Stimulated activated CD4-positive, alpha-beta T cell treated with anti-CD3 and anti-CD28 coated beads, Interleukin-2, amount 100 ng/mL, for 24 hours (primary cell): ENCODE results near the gene CDH4.
"Not testable (repeated sequence)": the region's sequence is repeated elsewhere in the genome, so short reads cannot be mapped to it uniquely, and the experiment has no call there.

Source experiments
- DNase-seq, 2 donors: peaks; one replicate each; pipeline ENCODE4 v3.0.0-alpha.2; 2020

Gene CDH4

GRCh38 chr20:61253640-61254511, 1.8 kb downstream of the CDH4 start:
- peak in 1 of 2 donors; percentile 8 for DNase-seq

DNA sequence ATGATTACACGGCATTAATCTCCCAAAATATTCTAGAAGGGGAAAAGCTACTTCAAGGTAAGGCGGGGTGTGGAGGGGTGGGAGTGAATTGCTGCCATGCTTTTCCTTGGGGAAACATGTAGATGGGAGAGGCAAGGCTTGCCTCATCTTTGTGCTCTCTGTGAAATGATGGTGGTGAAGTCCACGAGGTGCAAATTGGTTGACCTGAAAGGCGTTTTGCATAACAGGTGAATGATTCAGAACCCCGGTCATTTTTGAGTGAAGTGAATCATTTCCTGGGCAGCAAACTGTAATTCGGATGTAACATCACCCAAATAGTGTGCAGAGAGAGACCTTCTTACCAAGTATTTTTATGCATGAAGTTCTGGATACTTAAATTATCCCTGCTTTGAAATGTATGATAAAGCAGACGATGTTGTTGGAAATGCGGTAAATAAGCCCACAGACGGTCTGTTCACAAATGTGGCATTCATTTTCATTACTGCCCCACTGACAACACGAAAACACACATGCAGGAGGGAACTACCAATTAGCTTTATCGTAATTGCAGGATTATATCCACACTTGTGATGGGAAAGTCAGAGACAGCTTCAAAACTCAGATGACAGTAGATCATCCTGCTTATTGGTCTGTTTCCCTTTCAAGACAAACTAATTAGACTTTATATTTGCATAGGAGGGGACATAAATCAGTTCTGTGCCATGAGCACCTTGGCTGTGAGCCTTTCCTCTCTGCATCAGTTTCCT, 3.0 kb downstream of the CDH4 start:
- no peak for DNase-seq

GRCh38 chr20:61256365-61256764, 4.3 kb downstream of the CDH4 start:
- DNase-seq = no peak

GRCh38 chr20:61256824-61257223, 4.8 kb downstream of the CDH4 start:
- no peak for DNase-seq

- DNase-seq = no peak
Measured at GRCh38 chr20:61257611-61258010, 5.5 kb downstream of the CDH4 start.

DNA sequence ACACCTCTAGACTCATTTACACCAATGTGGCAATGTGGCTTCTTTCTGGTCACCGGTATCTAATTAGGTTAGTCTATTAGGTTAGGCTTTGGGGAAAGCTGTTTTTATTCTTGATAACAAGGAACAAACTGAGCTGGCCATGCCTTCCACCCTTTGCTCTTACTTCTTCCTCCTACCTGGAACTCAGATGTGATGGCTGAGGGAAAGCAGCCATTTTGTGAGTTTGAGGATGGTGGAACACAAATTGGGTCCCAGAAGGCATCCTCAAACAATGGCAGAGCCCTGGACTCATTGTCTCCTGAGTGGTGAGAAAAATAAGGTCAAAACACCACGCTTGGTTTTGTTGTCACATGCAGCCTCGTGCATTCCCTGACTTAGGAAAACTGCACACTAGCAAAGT, 7.7 kb downstream of the CDH4 start:
- DNase-seq = no peak

DNA sequence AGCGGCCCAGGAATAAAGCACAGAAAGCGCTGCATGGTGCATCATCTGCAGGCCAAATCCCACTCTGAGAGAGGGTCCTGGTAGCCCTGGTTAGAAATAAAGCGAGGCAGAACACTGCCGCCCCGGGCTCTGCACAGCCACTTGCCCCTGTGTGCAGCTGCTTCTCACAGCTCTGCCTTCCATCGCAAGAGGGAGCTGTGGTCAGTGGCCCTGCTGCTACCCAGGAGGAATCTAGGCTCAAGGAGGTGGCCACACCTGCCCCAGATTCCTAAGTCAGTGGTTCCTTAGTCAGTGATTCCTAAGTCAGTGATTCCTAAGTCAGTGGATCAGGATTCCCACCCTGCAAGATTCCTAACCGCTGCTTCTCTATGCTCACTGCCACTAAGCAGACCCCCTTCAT, 8.8 kb downstream of the CDH4 start:
- no peak for DNase-seq

DNA sequence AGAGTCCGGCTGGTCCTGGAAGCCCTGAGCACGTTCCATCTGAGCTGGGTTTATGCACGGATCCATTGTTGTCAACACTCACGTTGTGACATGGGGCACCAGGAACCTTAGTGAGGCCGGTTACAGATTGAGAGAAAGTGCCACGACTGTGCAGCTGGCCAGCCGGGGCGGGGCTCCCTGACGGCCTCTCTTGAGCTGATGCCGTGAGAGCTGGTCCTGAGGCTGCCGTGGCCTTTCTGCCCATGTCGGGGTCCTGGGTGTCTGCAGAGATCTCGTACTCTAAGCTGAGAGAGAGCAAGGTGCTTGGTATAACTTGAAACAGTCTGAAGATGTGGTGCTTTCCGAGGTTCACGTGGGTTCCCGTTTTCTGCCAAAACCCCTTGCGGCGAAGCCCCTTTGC, 10.0 kb downstream of the CDH4 start:
- DNase-seq = no peak

DNA sequence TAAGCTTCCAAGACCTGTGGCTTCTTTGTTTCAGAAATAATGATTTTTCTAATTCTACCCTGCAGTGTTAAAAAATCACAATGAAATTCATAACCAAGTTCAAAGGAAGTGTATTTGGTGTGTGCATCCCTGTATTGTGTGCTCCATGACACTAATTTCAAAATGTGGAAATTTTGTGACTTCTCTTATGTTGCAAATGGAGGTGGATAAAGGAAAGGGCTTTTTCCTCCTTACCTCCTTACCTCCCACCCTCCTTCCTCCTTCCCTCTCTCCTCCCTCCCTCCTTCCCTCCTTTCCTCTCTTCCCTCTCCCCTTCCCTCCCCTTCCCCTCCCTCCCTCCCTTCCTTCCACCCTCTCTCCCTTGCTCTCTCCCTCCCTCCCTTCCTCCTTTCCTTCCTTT, 10.5 kb downstream of the CDH4 start:
- no peak for DNase-seq

DNA sequence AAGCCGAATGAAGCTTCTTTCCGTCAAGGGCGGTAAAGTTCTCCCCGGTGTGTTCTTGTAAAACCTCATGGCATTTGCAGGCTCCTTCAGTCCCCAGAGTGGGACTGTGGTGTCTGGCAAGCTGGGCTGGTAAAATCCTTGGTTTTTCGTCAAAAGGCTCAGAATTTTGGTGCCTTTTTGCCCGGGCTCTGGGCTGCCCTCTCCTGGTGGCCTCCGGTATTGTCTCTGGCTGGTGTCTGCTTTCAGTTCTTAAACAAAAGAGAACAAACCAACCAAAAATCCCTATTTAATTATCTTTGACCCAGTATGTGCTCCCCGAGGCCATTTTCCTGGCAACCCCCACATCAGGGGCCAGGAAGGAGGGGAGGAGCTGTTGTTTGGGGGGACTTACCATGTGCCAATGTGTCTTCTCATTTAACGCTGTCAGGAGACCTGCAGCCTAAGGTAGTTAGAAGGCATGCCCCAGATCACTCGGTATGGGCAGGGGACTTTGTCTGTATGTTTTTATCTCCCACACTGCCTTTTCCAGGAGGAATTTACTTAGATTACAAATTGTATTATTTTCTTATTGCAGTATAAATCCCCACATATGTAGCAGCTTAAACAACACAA, 11.1 kb downstream of the CDH4 start:
- DNase-seq = peak; percentile 37 to 66

GRCh38 chr20:61263938-61264337, 11.9 kb downstream of the CDH4 start:
- DNase-seq = no peak

GRCh38 chr20:61267241-61267640, 15.2 kb downstream of the CDH4 start:
- DNase-seq = no peak

- DNase-seq = no peak
Measured at GRCh38 chr20:61268024-61268423, 16.0 kb downstream of the CDH4 start.

GRCh38 chr20:61271312-61272231, 19.5 kb downstream of the CDH4 start:
- no peak for DNase-seq

DNA sequence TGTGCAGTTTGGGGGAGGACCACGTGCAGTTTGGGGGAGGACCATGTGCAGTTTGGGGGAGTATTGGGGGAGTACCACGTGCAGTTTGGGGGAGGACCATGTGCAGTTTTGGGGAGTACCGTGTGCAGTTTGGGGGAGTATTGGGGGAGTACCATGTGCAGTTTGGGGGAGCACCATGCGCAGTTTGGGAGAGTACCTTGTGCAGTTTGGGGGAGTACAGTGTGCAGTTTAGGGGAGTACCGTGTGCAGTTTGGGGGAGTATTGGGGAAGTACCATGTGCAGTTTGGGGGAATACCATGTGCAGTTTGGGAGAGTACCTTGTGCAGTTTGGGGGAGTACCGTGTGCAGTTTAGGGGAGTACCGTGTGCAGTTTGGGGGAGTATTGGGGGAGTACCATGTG, 21.0 kb downstream of the CDH4 start:
- DNase-seq = not testable (repeated sequence)

GRCh38 chr20:61273666-61274065, 21.6 kb downstream of the CDH4 start:
- DNase-seq = not testable (repeated sequence)

DNA sequence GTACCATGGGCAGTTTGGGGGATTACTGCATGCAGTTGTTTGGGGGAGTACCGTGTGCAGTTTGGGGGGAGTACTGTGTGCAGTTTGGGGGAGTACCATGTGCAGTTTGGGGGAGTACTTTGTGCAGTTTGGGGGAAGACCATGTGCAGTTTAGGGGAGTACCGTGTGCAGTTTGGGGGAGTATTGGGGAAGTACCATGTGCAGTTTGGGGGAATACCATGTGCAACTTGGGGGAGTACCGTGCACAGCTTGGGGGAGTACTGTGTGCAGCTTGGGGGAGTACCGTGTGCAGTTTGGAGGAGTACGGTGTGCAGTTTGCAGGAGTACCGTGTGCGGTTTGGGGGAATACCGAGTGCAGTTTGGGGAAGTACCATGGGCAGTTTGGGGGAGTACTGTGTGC, 22.3 kb downstream of the CDH4 start:
- no peak for DNase-seq

GRCh38 chr20:61278296-61278695, 26.2 kb downstream of the CDH4 start:
- no peak for DNase-seq

DNA sequence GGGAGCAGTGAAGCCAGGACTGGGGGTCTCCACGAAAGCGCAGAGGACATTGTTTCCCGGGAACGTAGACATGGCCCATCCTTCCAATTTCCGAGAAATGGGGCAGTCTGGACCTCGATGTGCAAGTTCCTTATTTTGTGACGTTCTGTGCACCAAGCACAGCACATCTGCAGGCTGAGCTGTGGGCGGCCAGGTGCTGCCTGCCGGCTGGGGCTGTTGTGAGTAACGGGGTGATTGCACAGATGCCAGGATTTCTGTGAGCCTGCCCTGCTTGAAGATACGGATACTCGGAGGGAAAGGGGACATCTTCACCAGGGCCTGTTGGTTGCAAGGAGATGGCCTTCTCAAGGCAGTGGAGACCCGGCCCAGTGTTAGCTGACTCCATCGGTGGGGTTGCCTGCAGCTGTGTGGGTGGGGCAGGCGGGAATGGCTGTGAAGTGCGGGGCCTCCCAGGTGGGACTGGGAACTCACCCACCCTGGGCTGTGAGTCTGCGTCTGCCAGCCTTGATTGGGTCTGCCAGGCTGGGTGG, 27.6 kb downstream of the CDH4 start:
- DNase-seq = no peak

DNA sequence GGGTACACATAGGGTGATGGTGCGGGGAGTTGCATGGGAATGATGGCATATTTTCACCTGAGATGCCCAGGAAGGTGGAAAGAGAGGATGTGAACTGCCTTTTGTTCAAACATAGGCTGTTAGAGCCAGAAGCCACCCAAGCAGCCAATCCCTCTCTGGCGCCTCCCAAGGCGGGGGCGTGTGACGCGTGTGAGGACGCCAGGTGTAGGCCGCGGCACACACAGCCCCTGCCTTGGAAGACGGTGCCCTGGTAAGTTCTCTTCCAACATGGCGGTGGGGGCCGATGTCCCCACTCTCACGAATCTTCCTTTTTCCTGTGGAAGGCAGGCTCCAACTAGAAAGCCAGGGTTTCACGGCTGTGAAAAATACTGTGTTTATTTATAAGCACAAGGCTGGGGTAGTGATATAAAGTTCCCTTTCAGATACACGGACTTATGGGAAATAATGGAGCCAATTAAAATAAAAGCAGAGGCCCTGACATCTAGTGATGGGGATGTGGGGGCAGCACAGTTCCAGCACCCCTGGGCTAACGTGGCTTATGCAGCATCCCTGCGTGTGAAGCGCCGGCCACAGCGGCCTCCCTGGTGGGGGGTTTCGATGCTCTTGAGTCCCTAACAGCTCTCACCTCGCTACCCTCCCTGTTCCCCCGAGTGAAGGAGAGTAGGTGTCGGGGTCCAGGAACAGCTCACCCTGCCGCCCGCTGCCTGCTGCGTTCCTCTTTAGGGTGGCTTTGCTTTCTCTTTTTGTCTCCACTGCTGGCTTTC, 28.3 kb downstream of the CDH4 start:
- DNase-seq = no peak

- DNase-seq = no peak
Measured at GRCh38 chr20:61281286-61281795, 29.3 kb downstream of the CDH4 start.
